ENCODE data around the gene EFCAB13. TPM values are rescaled to one million over a fixed set of nuclear protein-coding genes. Genes with fewer than 3 reads are reported as not detected.
"Not testable (repeated sequence)": the region's sequence is repeated elsewhere in the genome, so short reads cannot be mapped to it uniquely, and the experiment has no call there.

Gene EFCAB13
- total RNA-seq, 1 experiment from 2014 or later: 1.4 TPM

DNA sequence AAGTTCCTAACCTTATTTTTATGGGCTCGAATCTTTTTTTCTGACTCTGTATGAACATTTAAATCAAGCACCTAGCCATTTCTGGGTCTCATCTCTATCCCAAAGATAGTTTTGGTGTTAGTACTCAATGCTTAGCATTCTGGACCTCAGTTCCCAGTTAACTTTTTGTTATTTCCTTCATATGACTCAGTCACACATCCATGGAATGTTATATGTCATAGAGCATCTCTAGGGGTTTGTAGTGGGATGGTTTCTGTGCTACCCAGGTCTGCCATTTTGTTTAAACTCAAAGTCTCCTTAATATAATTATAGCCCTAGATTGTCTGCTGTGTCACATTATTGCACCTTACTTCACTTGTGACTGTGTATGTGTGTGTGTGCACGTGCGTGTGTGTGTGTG, 90.1 kb downstream of the EFCAB13 start:
- Mint-ChIP-seq H3K36me3 (ENCODE audit: insufficient read depth, unreplicated experiment) (no peaks in the 10 kb centered on the region), H3K4me1 (ENCODE audit: insufficient read depth, unreplicated experiment) (no peaks in the 10 kb centered on the region), H3K27me3 (ENCODE audit: insufficient read depth, unreplicated experiment) (no peaks in the 10 kb centered on the region), H3K27ac (ENCODE audit: low read depth, unreplicated experiment) (no peak overlapping the region), H3K9me3 (ENCODE audit: unreplicated experiment) (no peaks in the 10 kb centered on the region), H3K4me3 (ENCODE audit: unreplicated experiment) (no peak overlapping the region)
- ChIA-PET POLR2A (no interaction called here), CTCF (no interaction called here)
- intact Hi-C loops (cut with micrococcal nuclease): no loop called here
- no TSS peak for BruUV-seq (replicated peaks)
- no peak for DNase-seq (ENCODE audit: unreplicated experiment)
- no peak for TF ChIP-seq CTCF (IDR thresholded peaks at IDR 0.05; ENCODE audit: unreplicated experiment)

- H3K27ac Mint-ChIP-seq (ENCODE audit: low read depth, unreplicated experiment): no peak overlapping the region
- ChIA-PET CTCF (interaction anchor here (0.7 kb wide), 1 partner anchor 69 kb away, joined by 5 read pairs; no protein-coding TSS in a partner anchor), POLR2A (no interaction called here)
- no peak for TF ChIP-seq CTCF (IDR thresholded peaks at IDR 0.05; ENCODE audit: unreplicated experiment)
- H3K36me3 Mint-ChIP-seq (ENCODE audit: insufficient read depth, unreplicated experiment): no peaks in the 10 kb centered on the region
- BruUV-seq (replicated peaks): no TSS peak
- intact Hi-C loops (cut with micrococcal nuclease): no loop called here
- H3K4me3 Mint-ChIP-seq (ENCODE audit: unreplicated experiment): no peak overlapping the region
- no peaks in the 10 kb centered on the region for H3K27me3 Mint-ChIP-seq (ENCODE audit: insufficient read depth, unreplicated experiment)
- H3K4me1 Mint-ChIP-seq (ENCODE audit: insufficient read depth, unreplicated experiment): no peaks in the 10 kb centered on the region
- H3K9me3 Mint-ChIP-seq (ENCODE audit: unreplicated experiment): no peaks in the 10 kb centered on the region
- DNase-seq (ENCODE audit: unreplicated experiment): no peak
Measured at GRCh38 chr17:47414612-47415011, 90.9 kb downstream of the EFCAB13 start.

DNA sequence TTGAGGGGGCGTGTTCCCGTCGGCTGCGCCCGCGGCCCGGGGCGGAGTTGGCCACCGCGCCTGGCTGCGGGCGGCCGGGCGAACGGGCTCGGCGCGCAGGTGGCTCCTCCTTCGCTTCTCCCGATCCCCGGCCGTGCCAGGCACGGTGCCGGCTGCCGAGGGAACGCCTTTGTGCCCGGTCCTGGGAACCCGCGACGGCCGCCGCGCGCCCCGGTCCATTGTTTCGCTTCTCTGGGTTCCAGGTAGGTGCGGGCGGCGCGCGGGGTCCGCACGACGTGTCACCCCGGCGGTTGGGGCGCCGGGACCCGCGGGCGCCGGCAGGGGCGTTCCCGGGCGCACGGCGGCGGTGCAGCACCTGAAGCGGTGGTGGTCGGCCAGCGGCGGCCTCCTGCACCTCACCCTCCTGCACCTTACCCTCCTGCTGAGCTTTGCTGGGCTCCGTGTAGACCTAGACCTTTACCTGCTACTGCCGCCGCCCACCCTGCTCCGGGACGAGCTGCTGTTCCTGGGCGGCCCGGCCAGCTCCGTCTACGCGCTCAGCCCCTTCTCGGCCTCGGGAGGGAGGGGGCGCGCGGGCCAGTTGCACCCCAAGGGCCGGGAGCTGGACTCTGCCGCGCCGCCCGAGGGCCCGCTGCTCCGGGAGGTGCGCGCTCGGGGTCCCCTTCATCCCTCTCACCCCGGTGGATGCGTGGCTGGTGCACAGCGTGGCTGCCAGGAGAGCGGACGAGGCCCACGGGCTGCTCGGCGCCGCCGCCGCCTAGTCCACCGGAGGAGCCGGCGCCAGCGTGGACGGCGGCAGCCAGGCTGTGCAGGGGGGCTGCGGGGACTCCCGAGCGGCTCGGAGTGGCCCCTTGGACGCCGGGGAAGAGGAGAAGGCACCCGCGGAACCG, 99.9 kb downstream of the EFCAB13 start:
- no peak for TF ChIP-seq CTCF (IDR thresholded peaks at IDR 0.05; ENCODE audit: unreplicated experiment)
- Mint-ChIP-seq H3K27me3 (ENCODE audit: insufficient read depth, unreplicated experiment) (no peaks in the 10 kb centered on the region), H3K27ac (ENCODE audit: low read depth, unreplicated experiment) (no peak overlapping the region), H3K4me3 (ENCODE audit: unreplicated experiment) (no peak overlapping the region), H3K9me3 (ENCODE audit: unreplicated experiment) (no peaks in the 10 kb centered on the region), H3K4me1 (ENCODE audit: insufficient read depth, unreplicated experiment) (no peaks in the 10 kb centered on the region), H3K36me3 (ENCODE audit: insufficient read depth, unreplicated experiment) (peaks cover 25% of the 10 kb centered on the region)
- CTCF ChIA-PET: interaction anchor here (0.6 kb wide), 1 partner anchor 171 kb away, joined by 3 read pairs; no protein-coding TSS in a partner anchor
- BruUV-seq (replicated peaks): no TSS peak
- intact Hi-C loops (cut with micrococcal nuclease): no loop called here
- POLR2A ChIA-PET: no interaction called here
- no peak for DNase-seq (ENCODE audit: unreplicated experiment)

DNA sequence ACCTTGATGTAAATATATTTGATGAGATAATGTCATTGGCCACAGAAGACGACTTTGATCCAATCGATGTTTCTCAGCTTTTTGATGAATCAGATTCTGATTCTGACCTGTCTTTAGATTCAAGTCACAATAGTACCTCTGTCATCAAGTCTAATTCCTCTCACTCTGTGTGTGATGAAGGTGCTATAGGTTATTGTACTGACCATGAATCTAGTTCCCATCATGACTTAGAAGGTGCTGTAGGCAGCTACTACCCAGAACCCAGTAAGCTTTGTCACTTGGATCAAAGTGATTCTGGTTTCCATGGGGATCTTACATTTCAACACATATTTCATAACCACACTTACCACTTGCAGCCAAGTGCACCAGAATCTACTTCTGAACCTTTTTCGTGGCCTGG, 101.5 kb downstream of the EFCAB13 start:
- peaks cover 25% of the 10 kb centered on the region for H3K36me3 Mint-ChIP-seq (ENCODE audit: insufficient read depth, unreplicated experiment)
- H3K4me3 Mint-ChIP-seq (ENCODE audit: unreplicated experiment); BruUV-seq (replicated peaks); CTCF ChIA-PET; H3K4me1 Mint-ChIP-seq (ENCODE audit: insufficient read depth, unreplicated experiment); H3K27ac Mint-ChIP-seq (ENCODE audit: low read depth, unreplicated experiment); POLR2A ChIA-PET; H3K9me3 Mint-ChIP-seq (ENCODE audit: unreplicated experiment); H3K27me3 Mint-ChIP-seq (ENCODE audit: insufficient read depth, unreplicated experiment); DNase-seq (ENCODE audit: unreplicated experiment); intact Hi-C loops (cut with micrococcal nuclease): not testable (repeated sequence)

GRCh38 chr17:47425887-47426635, 102.3 kb downstream of the EFCAB13 start:
- CTCF ChIA-PET; H3K9me3 Mint-ChIP-seq (ENCODE audit: unreplicated experiment); H3K4me3 Mint-ChIP-seq (ENCODE audit: unreplicated experiment); DNase-seq (ENCODE audit: unreplicated experiment); intact Hi-C loops (cut with micrococcal nuclease); BruUV-seq (replicated peaks); H3K4me1 Mint-ChIP-seq (ENCODE audit: insufficient read depth, unreplicated experiment); H3K27me3 Mint-ChIP-seq (ENCODE audit: insufficient read depth, unreplicated experiment); POLR2A ChIA-PET; H3K27ac Mint-ChIP-seq (ENCODE audit: low read depth, unreplicated experiment): not testable (repeated sequence)
- peaks cover 25% of the 10 kb centered on the region for H3K36me3 Mint-ChIP-seq (ENCODE audit: insufficient read depth, unreplicated experiment)

Measured in MCF 10A (cell line).